ENCODE data around the gene RXRA. TPM values are rescaled to one million over a fixed set of nuclear protein-coding genes. Genes with fewer than 3 reads are reported as not detected.

RXRA gene
- total RNA-seq, 1 donor = 26.4 TPM

DNA sequence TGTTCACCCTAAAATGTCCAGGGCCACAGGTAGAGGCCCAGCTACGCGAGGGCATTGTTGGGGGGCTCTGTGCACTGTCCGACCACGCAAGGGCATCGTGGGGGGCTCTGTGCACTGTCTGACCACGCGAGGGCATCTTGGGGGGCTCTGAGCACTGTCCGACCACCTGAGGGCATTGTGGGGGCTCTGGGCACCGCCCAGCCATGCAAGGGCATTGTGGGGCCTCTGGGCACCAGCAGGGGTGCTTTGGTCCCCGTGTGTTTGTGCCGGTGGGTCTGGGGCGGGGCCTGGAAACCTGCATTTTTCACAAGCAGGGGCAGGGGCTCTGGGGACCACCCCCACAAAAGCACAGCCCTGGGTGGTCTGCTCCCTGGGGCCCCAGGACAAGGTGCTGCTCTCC lies 41.5 kb upstream of the RXRA start:
- Histone ChIP-seq H3K9me3 (ENCODE audit: low read depth, low read length) (no peaks in the 10 kb centered on the region), H2AFZ (ENCODE audit: low read length) (no peak overlapping the region), H3K27ac (ENCODE audit: low read depth, low read length) (no peak overlapping the region), H3K79me2 (ENCODE audit: insufficient read depth, low read length) (no peaks in the 10 kb centered on the region), H3K27me3 (ENCODE audit: insufficient read depth, low read length) (peaks cover 3% of the 10 kb centered on the region), H3K36me3 (ENCODE audit: insufficient read depth, low read length) (no peaks in the 10 kb centered on the region), H4K20me1 (ENCODE audit: insufficient read depth, low read length) (no peaks in the 10 kb centered on the region), H3K4me3 (ENCODE audit: insufficient read depth, low read length) (no peak overlapping the region), H3K4me2 (ENCODE audit: insufficient read depth, low read length) (no peak overlapping the region), H3K4me1 (ENCODE audit: insufficient read depth, low read length) (no peaks in the 10 kb centered on the region)
- DNase-seq (ENCODE audit: insufficient read length, low spot score, missing footprints) = no peak
- TF ChIP-seq, protein P1, sequence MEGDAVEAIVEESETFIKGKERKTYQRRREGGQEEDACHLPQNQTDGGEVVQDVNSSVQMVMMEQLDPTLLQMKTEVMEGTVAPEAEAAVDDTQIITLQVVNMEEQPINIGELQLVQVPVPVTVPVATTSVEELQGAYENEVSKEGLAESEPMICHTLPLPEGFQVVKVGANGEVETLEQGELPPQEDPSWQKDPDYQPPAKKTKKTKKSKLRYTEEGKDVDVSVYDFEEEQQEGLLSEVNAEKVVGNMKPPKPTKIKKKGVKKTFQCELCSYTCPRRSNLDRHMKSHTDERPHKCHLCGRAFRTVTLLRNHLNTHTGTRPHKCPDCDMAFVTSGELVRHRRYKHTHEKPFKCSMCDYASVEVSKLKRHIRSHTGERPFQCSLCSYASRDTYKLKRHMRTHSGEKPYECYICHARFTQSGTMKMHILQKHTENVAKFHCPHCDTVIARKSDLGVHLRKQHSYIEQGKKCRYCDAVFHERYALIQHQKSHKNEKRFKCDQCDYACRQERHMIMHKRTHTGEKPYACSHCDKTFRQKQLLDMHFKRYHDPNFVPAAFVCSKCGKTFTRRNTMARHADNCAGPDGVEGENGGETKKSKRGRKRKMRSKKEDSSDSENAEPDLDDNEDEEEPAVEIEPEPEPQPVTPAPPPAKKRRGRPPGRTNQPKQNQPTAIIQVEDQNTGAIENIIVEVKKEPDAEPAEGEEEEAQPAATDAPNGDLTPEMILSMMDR (IDR thresholded peaks at IDR 0.05; ENCODE audit: extremely low read depth, low read depth, low read length) = no peak

DNA sequence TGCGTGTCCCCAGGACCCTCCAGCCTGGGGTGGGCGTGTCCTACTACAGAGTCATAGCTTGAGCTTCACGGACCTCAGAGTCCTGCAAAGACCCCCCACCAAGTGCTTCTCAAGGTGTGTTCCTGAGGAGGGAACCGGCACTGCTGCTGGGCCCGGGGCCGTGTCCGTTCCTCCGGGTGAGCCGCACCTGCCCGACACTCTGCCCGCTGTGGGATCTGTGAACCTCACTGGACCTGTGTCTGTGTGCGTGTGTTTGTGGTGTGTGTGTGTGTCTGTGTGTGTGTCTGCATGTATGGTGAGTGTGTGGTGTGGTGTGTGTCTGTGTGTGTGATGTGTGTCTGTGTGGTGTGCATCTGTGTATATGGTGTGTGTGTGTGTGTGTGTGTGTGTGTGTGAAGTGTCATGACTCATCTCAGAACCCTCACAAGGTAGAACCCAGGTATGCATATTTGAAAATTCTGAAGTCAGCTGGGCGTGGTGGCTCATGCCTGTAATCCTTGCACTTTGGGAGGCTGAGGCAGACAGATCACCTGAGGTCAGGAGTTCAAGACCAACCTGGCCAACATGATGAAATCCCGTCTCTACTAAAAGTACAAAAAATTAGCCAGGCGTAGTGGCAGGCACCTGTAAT lies 40.9 kb upstream of the RXRA start:
- Histone ChIP-seq H3K9me3 (ENCODE audit: low read depth, low read length) (no peaks in the 10 kb centered on the region), H3K27ac (ENCODE audit: low read depth, low read length) (no peak overlapping the region), H3K36me3 (ENCODE audit: insufficient read depth, low read length) (no peaks in the 10 kb centered on the region), H3K79me2 (ENCODE audit: insufficient read depth, low read length) (no peaks in the 10 kb centered on the region), H3K4me2 (ENCODE audit: insufficient read depth, low read length) (no peak overlapping the region), H2AFZ (ENCODE audit: low read length) (no peak overlapping the region), H4K20me1 (ENCODE audit: insufficient read depth, low read length) (no peaks in the 10 kb centered on the region), H3K27me3 (ENCODE audit: insufficient read depth, low read length) (peaks cover 7% of the 10 kb centered on the region), H3K4me3 (ENCODE audit: insufficient read depth, low read length) (no peak overlapping the region), H3K4me1 (ENCODE audit: insufficient read depth, low read length) (no peaks in the 10 kb centered on the region)
- TF ChIP-seq, protein P1 (IDR thresholded peaks at IDR 0.05; ENCODE audit: extremely low read depth, low read depth, low read length) = no peak
- DNase-seq (ENCODE audit: insufficient read length, low spot score, missing footprints) = no peak

DNA sequence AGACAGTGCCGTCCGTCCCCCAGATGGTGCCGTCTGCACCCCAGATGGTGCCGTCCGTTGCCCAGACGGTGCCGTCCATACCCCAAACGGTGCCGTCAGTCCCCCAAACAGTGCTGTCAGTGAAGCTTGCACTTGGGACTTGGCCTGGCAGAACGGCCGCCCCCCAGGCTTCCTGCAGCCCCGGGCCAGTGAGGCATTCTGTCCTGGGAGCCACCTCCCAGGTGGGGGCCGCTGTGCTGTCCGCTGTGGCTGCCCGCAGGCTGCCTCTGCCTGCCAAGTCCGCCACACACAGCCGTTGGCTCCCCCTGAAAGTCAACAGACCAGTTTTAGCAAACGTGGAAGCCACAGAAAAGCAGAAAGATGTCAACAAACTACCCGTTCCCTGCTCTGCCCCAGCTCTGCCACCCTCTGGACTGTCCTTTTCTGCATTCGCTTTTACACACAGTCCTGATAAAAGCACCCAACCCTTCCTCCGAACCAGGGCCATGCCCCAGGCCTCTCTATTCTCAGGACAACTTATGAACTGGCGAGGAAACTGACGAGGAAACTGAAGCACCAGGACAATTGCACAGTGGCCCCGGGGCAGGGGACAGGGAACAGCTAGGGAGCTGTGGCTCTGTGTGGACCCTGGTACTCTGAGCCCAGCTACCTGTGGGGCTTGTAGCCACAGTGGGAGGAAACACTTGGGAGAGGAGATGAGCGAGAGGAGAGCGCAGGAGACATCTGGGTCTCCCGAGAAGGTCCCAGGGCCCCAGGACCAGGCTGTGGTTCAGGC lies 39.6 kb upstream of the RXRA start:
- DNase-seq (ENCODE audit: insufficient read length, low spot score, missing footprints) = peak; percentile 90
- Histone ChIP-seq H3K4me3 (ENCODE audit: insufficient read depth, low read length) (no peak overlapping the region), H4K20me1 (ENCODE audit: insufficient read depth, low read length) (no peaks in the 10 kb centered on the region), H3K9me3 (ENCODE audit: low read depth, low read length) (no peaks in the 10 kb centered on the region), H3K27me3 (ENCODE audit: insufficient read depth, low read length) (peaks cover 7% of the 10 kb centered on the region), H3K27ac (ENCODE audit: low read depth, low read length) (no peak overlapping the region), H3K79me2 (ENCODE audit: insufficient read depth, low read length) (no peaks in the 10 kb centered on the region), H2AFZ (ENCODE audit: low read length) (peak overlapping the region; percentile 42), H3K4me2 (ENCODE audit: insufficient read depth, low read length) (no peak overlapping the region), H3K4me1 (ENCODE audit: insufficient read depth, low read length) (no peaks in the 10 kb centered on the region), H3K36me3 (ENCODE audit: insufficient read depth, low read length) (no peaks in the 10 kb centered on the region)
- TF ChIP-seq, protein P1 (IDR thresholded peaks at IDR 0.05; ENCODE audit: extremely low read depth, low read depth, low read length) = no peak
